NCI-H187 treated with DMSO at 0.1 percent for 48 hours (cell line): Measurements from ENCODE around the gene NIP7.
"Not testable (repeated sequence)": the region's sequence is repeated elsewhere in the genome, so short reads cannot be mapped to it uniquely, and the experiment has no call there.

Experiments used
- DNase-seq: peaks from one replicate; lab custom pipeline; 2025; lab: John Stamatoyannopoulos, UW

The NIP7 gene

DNA sequence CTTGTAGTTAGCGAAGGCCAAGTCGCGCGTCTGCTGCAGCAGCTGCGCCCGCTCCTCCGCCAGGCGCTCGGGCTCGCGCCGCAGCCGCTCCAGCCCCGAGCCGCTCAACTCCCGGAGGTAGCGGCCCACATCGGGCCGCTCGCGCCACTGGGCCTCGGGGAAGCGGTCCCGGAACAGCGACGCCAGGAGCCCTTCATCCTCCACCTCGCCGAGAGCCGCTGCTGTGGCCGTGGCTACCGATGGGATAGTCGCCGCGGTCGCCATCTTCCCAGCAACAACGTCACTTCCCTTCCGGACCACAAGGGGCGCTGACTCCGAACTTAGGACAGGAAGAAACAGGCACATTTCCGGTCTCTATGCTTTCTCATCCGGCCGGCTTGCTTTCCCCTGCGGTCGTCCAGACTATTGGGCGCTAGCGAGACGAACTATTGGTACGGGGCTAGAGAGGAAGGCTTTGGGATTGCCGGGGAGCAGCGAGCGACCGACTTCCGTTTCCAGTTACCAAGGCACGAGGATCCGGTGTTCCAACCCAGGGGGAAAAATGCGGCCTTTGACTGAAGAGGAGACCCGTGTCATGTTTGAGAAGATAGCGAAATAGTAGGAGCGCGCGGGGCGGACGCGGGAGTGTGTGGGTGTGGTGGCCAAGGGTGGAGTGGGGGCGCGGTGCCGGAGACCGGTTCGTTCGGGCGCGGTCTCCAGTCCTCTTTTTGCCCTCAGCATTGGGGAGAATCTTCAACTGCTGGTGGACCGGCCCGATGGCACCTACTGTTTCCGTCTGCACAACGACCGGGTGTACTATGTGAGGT is at the start of gene NIP7, which contains the start of gene COG8:
NIP7 (plus strand) TSS at position 484 of the 806 bp plus-strand sequence; CDS start at position 542, 58 bp downstream.
COG8 (minus strand) TSS at position 276 of the 806 bp plus-strand sequence; CDS start at position 264, 12 bp downstream.
- peak; percentile 91 for DNase-seq

DNA sequence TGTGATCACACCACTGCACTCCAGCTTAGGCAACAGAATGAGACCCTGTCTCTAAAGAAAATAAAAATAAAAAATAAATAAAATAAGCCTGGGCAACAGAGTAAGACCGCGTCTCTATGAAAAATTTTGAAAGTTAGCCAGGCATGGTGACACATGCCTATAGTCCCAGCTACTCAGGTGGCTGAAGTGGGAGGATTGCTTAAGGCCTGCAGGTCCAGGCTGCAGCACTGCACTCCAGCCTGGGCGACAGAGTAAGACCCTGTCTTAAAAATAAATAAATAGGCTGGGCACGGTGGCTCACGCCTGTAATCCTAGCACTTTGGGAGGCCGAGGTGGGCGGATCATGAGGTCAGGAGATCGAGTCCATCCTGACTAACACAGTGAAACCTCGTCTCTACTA is 47.9 kb upstream of the NIP7 start:
- DNase-seq: not testable (repeated sequence)

DNA sequence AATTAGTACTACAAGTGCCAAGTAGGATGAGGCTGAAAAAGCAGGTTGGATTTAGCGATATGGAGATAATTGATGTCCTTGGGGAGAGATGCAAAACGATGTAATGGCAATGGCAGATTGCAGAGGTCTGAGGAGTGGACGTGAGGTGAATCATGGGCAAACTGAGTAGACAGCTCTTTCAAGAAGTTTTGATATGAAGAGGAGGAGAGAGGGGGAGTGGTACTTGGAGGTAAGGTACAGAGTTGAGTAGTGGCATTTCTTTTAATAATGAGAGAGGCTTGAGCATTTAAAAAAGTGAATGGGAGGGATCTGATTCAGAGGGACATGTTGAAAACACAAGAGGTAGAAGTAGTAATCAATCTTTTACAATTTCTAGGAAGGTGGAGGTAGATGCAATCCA is 46.2 kb upstream of the NIP7 start:
- DNase-seq: no peak

DNA sequence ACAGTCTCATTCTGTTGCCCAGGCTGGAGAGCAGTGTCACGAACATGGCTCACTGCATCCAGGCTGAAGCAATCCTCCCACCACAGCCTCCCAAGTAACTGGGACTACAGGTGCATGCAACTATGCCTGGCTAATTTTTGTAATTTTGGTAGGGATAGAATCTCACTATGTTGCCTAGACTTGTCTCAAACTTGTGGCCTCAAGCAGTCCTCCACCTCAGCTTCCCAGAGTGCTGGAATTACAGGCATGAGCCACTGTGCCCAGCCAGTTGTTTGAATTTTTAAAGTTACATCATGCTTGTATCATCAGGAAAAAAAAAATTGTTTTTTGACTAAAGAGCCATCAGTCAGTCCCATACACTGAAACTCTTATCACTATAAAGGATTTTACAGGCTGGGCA is 45.5 kb upstream of the NIP7 start:
- no peak for DNase-seq

DNA sequence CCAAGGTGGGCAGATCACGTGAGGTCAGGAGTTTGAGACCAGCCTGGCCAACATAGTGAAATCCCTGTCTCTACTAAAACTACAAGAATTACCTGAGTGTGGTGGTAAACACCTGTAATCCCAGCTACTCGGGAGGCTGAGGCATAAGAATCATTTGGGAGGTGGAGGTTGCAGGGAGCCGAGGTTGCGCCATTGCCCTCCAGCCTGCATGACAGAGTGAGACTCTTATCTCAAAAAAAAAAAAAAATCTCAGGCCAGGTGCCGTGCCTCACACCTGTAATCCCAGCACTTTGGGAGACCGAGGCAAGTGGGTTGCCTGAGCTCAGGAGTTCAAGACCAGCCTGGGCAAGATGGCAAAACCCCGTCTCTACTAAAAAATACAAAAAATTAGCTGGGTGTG is 42.8 kb upstream of the NIP7 start:
- DNase-seq: not testable (repeated sequence)

DNA sequence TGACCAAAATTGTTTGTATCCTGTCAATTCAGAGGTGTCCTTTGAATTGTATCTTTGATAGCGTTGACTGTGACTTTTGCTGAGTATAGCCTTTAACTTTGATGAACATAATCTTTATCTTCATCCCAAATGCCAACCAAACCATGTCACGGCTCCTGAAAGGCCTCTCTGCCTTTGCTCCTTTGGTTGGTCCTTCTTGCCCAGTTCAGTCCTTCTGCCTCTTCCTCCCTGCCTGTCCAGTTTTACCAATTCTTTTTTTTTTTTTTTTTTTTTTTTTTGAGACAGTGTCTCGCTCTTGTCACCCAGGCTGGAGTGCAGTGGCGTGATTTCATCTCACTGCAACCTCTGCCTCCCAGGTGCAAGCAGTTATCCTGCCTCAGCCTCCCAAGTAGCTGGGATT is 41.3 kb upstream of the NIP7 start:
- DNase-seq: no peak

DNA sequence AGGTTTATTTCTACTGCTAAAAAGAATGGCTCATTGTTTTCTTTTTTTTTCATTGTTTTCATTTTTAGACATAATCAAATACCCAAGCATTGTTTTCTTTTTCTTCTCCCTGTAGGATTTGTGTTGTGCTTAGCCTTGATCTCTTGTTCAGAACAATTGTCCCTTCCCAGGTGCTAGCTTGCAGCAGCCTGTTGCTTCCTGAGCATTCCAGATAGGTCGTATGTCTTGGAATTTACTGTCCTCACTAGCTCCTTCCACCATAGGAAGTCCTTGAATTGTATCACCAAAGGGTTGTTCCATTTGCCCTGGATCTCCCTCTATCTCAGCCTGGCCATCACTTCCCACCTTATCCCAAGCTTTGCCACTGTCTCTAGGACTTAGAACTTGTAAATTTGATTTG is 38.4 kb upstream of the NIP7 start:
- no peak for DNase-seq

DNA sequence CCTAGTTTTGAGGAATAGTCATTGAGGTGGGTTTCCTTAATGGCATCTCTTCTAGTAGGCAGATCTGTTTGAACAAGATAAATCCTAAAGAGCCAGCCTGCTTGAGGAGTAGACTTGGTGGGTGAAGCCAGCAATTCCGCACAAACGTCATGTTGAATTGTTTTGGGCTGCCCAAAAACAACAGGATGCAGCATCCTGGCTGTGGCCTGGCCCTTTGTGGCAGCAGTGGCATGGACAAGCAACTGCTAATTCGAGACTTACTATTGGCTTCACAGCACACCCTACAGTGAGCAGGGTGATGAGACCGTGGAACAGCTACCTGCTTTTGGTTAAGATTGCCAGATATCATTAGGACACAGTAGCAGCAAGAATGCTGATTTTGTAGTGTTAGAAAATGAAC is 37.7 kb upstream of the NIP7 start:
- DNase-seq: no peak

DNA sequence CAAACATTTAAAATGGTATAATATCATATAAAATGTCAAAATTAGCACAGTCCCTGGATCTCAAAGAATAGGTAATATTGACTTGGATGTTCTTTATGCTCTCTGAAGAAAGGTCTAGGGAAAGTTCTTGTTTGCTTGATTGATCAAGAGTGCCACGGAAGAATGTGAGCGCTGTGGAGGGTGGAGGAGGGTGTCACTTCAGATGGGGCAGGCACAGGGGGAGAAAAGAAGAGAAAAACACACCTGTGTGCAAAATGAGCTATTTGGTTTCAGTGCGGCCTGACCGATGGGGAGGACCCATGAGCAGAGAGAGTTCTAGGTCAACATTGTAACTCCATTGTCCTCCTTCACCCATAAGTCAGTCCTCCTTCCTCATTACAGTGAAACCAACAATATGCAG is 37.3 kb upstream of the NIP7 start:
- DNase-seq: no peak

DNA sequence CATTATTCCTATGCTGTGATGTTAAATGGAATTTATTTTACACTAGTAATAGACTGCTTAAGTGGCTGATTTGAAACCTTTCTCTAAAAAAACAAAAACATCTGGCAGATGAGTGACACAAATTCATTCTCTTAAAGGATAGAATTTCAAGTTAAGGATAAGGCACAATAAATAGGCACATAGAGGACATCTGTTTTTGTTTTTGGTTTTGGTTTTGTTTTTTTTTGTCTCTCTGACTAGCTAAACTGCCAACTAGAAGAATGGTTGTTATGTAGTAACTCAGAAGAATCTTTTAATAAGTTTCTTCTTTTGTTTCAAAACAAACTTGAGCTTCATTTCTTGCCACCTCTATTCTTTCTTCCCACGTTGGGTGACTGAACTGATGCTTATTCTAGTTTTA is 33.5 kb upstream of the NIP7 start:
- no peak for DNase-seq

DNA sequence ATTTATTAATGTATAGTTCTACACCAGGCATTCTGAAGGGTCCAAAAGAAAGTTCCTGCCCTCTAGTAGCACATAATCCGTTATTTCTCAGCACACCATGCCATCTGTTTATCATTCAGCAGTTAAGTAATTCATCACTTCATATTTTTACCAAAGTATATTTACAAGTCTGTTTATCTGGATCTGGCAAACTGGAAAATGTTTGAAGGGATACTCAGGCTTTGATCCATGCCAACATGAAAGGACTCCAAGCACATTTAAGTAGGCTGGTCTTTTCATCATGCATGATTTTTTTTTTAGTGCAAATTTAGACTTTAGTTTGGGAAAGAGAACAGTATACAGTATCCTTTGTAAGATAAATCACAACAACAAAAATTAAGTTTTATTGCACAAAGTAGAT is 32.5 kb upstream of the NIP7 start:
- DNase-seq: no peak

DNA sequence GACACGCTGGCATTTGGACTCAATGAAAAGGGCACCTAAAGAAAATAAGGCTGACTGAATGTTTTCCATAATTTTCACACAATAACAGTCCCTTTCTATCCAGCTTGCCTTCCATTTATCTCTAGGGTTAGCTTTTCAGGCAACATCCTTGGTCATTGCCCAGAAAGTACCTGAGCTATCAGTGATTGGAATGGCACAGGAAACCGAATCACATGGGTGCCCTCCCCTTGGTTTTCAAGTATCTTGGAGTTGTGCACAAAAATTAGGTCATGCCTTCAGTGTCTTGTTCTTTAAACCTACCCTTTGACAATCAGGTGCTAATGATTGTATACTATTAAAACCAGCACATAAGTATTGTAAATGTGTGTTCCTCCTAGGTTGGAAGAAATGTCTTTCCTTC is 31.7 kb upstream of the NIP7 start:
- DNase-seq: no peak

DNA sequence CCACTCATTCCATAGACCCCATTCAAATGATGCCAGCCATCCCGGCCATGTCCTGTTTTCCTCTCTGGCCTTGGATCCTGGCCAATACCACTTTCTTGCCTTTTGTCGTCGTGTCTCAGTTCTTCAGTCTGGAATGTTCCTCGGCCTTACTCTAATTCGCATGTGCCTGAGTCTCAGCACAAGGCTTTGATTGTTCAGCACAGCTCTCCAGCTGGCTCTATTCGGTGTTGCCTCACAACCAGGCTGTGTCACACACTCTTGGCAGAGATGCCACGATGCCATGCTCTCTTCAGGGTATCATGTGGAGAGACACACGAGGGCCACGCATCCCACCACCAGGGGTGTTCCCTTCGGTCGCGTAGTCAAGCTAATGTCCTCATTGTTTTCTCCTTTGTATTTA is 30.3 kb upstream of the NIP7 start:
- no peak for DNase-seq

DNA sequence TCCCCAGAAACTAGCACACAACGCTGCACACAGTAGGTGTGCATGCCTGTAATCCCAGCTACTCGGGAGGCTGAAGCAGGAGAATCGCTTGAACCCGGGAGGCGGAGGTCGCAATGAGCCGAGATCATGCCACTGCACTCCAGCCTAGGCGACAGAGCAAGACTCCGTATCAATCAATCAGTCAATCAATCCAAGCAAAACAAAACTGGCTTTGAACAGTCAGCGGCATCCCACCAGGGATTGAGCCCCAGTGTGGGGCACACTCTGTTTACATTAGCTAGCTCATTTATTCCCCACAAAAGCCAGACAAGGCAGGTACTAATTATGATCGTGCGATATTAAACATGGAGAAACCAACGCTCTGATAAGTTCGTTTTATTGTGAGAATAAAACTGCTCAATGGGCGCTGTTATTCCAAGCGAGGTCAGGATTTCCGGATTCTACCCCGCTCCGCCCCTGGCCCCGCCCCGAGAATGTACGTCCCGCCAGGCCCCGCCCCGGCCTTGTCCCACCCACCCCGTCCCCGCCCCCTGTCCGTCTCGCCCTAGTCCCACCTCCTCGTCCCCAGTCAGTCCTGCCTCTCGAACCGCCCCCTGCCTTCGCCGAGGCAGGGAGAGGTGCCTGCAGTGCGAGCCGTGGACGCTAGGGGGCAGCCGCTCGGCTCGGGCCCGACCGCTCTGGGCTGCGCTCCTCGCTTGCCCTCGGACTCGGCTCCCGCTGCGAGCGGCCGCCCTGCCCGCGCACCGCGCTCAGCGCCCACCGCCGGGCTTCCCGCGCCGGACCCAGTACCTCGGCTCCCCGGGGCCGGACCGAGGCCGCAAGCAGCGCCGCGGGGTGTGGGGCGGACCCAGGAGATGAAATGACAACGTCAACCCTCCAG is 28.7 kb upstream of the NIP7 start, which contains the start of gene VPS4A:
VPS4A (plus strand) TSS at position 698 of the 880 bp plus-strand sequence; CDS start at position 860, 162 bp downstream.
- peak; percentile 55 for DNase-seq

DNA sequence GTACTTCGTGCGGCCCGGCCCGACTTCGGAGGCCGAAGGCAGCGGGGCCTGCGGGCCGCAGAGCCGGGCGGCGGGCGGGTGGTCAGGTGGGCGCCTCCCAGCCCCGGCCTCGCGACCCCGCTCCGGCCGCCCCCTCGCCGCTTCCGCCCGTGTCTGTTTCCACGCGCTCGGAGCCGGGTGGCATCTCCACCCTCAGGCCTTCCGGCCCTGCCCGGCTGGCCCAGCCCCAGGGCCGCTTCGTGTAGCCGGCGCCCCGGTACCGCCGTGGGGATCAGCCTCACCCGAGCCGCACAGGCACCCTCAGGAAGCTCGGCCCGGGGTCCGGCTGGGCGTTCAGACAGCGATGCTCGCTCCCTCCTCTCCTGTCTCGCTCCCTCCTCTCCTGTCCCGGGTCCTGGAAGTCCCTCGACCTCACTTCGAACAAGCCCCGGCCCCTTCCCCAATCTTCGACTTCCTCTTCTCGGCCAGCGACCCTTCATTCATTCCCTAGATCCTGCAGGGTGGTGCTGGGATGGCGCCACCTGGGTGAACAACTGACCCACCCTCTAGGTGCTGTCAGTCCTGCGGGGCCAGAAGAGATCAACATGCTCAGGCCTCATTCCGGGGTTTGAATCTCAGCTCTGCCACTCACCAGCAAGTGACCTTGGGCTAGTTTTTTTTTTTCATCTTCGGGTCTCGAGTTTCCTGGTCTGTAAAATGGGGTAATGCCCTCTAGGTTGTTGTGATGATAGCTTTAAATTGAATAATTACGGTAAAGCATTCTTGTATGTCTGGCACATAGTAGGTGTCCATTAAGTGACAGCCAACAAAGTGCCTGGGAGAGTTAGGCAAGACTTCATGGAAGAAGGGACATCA is 27.8 kb upstream of the NIP7 start:
- no peak for DNase-seq

DNA sequence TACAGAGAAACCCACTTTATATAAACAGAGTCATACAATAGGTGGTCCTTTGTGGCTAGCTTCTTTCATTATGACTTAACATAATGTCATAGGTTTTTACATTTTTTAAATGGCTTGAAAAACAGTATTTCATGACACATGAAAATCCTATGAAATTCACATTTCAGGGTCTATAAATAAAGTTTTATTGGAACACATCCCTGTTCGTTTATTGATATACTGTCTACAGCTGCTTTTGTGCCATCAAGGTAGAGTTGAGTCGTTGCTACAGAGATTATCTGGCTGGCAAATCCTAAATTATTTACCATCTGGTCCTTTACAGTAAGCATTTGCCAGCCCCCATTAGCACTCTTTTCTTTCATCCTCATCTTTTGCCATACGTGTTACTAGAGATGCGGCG is 26.1 kb upstream of the NIP7 start:
- DNase-seq: no peak

DNA sequence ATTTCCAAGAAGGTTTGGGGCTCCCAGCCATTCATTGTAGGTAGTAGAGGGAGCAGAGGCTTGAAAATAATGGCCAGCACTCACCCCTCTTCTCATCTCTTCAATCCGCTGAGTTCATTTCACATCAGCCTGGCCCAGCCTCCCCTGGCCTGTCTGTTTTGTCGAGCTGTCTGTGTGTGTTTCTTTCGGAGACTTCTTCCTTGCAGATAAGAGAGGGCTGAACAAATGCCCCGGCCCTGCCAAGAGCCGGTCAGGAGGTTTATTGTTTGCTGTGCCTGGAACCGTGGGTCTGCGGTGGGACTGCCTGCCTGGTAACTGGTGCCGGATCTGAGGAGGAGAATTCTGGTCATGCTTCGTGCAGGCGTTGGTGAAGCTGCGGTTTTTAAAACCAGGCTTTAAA is 25.0 kb upstream of the NIP7 start:
- no peak for DNase-seq

DNA sequence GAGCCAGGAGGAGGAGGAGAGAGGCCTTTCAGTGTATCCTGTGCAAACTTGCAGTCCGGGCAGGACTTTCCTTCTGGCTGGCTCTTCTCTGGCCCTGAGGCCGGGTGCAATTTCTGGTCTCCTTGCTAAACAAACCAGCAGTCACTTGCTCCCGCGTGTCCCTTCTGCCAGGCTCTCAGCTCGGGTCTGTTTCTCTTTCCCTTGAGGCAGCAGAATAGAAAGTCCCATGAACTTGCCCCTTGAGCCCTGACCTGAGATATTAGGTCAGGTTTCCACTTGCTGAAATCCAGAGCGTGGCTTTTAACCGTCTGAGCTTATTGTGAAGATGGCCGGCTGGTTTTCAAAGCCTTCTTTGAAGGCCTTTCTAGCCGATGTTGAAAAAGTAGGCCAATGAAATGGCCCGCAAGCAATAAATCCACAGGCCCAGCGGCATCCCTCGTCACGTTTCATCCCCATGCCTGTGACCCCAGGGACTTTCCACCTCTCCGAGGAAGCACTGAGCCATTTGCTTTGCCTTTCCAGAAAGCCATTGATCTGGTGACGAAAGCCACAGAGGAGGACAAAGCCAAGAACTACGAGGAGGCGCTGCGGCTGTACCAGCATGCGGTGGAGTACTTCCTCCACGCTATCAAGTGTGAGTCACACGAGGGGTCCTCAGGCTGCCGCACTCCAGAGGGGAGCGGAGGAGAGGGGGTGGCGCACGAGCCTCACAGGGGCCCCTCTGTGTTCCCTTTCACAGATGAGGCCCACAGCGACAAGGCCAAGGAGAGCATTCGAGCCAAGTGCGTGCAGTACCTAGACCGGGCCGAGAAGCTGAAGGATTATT is 23.9 kb upstream of the NIP7 start:
- DNase-seq: no peak

DNA sequence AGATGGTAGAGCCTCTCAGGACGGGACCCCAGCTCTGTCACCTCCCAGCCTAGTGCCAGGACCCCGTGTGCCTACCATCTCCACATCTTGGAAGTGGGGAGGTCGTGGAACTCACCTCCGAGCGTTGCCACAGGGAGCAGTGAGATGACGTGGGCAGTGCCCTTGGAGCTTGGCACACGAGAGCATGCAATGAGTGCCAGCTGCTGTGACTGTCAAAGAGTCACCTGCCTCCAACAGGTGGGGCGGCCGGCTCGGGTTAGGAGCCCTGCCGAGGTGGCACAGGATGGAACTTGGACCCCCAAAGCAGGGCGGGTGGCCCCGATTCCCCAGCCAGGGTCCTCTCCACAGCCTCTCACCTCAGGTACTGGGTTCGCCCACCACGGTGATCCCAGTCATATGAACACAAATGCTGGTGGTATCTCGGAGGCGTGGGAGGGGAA is 23.0 kb upstream of the NIP7 start:
- no peak for DNase-seq

DNA sequence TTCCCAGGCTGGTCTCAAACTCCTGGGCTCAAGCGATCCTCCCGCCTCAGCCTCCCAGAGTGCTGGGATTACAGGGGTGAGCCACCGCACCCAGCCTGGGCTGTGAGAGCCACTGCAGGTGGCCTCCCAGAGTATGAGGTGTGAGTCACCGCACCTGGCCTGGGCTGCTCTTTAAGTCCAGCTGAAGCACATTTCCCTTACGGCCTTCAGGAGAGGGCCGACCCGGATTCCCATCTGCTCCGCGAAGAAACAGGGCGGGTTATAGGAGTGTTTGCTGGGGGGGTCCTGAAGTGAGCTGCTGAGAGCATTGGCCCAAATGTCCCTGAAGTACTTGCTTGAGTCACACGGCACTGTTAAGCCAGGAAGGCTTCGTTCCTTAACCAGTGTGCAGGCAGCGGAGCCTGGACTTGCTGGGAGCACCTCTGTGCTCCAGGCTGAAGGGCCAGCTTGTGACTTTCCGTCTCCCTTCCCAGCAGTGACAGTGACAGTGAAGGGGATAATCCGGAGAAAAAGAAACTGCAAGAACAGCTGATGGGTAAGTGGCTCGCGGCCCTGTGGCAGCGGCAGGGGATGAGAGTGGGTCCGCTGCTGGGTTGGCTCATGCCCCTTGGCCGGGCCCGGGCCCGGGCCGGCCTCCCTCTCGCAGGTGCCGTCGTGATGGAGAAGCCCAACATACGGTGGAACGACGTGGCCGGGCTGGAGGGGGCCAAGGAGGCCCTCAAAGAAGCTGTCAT is 21.2 kb upstream of the NIP7 start:
- DNase-seq: no peak
